Stomach (tissue), 9 donors: Measurements from ENCODE around the gene CAV2. TPM values are rescaled to one million over a fixed set of nuclear protein-coding genes. Genes with fewer than 3 reads are reported as not detected.

Source experiments
- DNase-seq, 2 donors: peaks; one replicate each; pipeline versions ENCODE4 v3.0.0 to v3.0.0-alpha.2; 2013 to 2019
- H3K27ac ChIP-seq, 5 donors: fragments of 200-600 bp in 4 of 5; sonication (generic) in 4 of 5; one replicate each; pipeline ENCODE4 v1.5.1; 2013 to 2019; ENCODE audit warnings: mild to moderate bottlenecking in 1 of 5, moderate library complexity in 1 of 5
- H3K27me3 ChIP-seq, 3 donors: fragments of 200-600 bp; sonication (generic); one replicate each; pipeline ENCODE4 v1.5.1; 2017 to 2019; ENCODE audit warnings: mixed run types in 1 of 3
- H3K36me3 ChIP-seq, 4 donors: fragments of 200-600 bp; sonication (generic); 1 replicate in 3 of 4; 2 replicates in 1 of 4; pipeline ENCODE4 v1.5.1; 2016 to 2019
- H3K4me1 ChIP-seq, 4 donors: fragments of 200-600 bp; sonication (generic); one replicate each; pipeline ENCODE4 v1.5.1; 2016 to 2019
- H3K4me3 ChIP-seq, 4 donors: fragments of 200-600 bp; sonication (generic) in 3 of 4; one replicate each; pipeline ENCODE4 v1.5.1; 2016 to 2019; ENCODE audit warnings: mild to moderate bottlenecking in 1 of 4
- H3K9me3 ChIP-seq, 4 donors: fragments of 200-600 bp; sonication (generic); one replicate each; pipeline ENCODE4 v1.5.1; 2016 to 2019
- EP300 ChIP-seq: sonication (generic); formaldehyde crosslinking; IDR thresholded peaks from one replicate; pipeline ENCODE4 v1.6.1; 2017; ENCODE audit warnings: antibody characterized with exemption
- POLR2A ChIP-seq, 4 donors: fragments of 450-650 bp; IDR thresholded peaks; one replicate each; pipeline ENCODE4 v1.6.1; 2016; ENCODE audit warnings: antibody characterized with exemption in 4 of 4, control low read depth in 2 of 4, mild to moderate bottlenecking in 1 of 4, moderate library complexity in 1 of 4
- POLR2AphosphoS5 ChIP-seq, 3 donors: sonication (generic); formaldehyde crosslinking; IDR thresholded peaks; one replicate each; pipeline ENCODE4 v1.6.1; 2016; ENCODE audit warnings: antibody characterized with exemption in 3 of 3
- WGBS, 5 donors: extraction: QIAGEN DNeasy Blood & Tissue Kit in 3 of 5; methylation state at CpG; one replicate each; pipeline versions ENCODE4 v1.1.5 to v1.1.7; 2013 to 2018; 5-methylcytosine and 5-hydroxymethylcytosine counted together
- intact Hi-C: fragments of 100-400 bp; cut with DNase I; formaldehyde crosslinking; loops from one replicate; pipeline ENCODE4 v1.15.1; 2023; ENCODE audit warnings: low total_unique reads
- polyA plus RNA-seq, 3 donors: library from polyadenylated mRNA; stranded (reverse); fragments of 200-250 nt; gene quantifications; one replicate each; pipeline ENCODE4 v1.2.3, GENCODE V29; 2013
- total RNA-seq, 5 donors: library from RNA; depleted of rRNA; stranded (reverse); fragments of >200 nt; gene quantifications; one replicate each; pipeline versions ENCODE4 v1.1.0 to v1.2.3, GENCODE V29; 2014 to 2016
- TF ChIP-seq, protein P1 (sequence below), 7 experiments: fragments of 450-650 bp in 4 of 7; fragments of 200-600 bp in 3 of 7; sonication (generic) in 3 of 7; IDR thresholded peaks; one replicate each; pipeline ENCODE4 v1.5.1; 2016 to 2019; ENCODE audit warnings: antibody characterized with exemption in 7 of 7, control low read depth in 2 of 7, mild to moderate bottlenecking in 1 of 7
- donor health status: healthy with polysubstance abuse.
- donor health status: Bipolar disorder and iron deficiency.
- donor health status: healthy.

The CAV2 gene
- total and polyA plus RNA-seq, 8 donors: 15.7 to 90.1 (median 27.4) TPM

DNA sequence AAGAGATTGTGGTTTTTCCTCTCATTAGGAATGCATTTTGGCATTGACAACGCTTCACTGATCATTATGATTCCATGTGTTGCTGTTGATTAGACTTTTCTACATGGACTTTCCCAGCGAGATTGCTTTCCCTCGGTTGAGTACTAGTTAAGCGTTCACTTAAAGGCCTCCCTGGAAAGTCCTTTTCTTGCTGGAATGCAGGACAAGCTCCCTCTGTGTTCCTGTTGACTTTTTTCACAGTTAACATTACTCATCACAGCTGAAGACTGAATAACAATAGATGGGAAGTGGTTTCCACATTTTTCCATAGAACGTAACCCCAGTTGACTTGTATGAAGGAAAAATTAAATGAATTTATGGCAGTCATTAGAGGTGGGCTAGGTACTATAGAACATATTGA lies 22.7 kb downstream of the CAV2 start:
- Histone ChIP-seq H3K4me3 (no peak overlapping the region), H3K36me3 (no peaks in the 10 kb centered on the region), H3K4me1 (peaks cover 0 to 28% (median 25%) of the 10 kb centered on the region in 4 donors), H3K27ac (peak overlapping the region in 1 of 5 donors; percentile 30), H3K27me3 (peaks cover 0 to 31% (median 11%) of the 10 kb centered on the region in 3 donors), H3K9me3 (no peaks in the 10 kb centered on the region)
- DNase-seq: peak in 1 of 2 donors; percentile 23
- TF ChIP-seq EP300: no peak
- no peak for TF ChIP-seq POLR2A (IDR thresholded peaks at IDR 0.05)
- TF ChIP-seq, protein P1, sequence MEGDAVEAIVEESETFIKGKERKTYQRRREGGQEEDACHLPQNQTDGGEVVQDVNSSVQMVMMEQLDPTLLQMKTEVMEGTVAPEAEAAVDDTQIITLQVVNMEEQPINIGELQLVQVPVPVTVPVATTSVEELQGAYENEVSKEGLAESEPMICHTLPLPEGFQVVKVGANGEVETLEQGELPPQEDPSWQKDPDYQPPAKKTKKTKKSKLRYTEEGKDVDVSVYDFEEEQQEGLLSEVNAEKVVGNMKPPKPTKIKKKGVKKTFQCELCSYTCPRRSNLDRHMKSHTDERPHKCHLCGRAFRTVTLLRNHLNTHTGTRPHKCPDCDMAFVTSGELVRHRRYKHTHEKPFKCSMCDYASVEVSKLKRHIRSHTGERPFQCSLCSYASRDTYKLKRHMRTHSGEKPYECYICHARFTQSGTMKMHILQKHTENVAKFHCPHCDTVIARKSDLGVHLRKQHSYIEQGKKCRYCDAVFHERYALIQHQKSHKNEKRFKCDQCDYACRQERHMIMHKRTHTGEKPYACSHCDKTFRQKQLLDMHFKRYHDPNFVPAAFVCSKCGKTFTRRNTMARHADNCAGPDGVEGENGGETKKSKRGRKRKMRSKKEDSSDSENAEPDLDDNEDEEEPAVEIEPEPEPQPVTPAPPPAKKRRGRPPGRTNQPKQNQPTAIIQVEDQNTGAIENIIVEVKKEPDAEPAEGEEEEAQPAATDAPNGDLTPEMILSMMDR (IDR thresholded peaks at IDR 0.05): no peak
- no peak for TF ChIP-seq POLR2AphosphoS5 (IDR thresholded peaks at IDR 0.05)
- 68 to 79% (median 70%) methylated on average over 5 of the region's 5 CpGs for WGBS, 5 donors
- intact Hi-C loops: loop anchor here (10.0 kb wide), 1 partner anchor 63 kb away; no protein-coding TSS in a partner anchor

DNA sequence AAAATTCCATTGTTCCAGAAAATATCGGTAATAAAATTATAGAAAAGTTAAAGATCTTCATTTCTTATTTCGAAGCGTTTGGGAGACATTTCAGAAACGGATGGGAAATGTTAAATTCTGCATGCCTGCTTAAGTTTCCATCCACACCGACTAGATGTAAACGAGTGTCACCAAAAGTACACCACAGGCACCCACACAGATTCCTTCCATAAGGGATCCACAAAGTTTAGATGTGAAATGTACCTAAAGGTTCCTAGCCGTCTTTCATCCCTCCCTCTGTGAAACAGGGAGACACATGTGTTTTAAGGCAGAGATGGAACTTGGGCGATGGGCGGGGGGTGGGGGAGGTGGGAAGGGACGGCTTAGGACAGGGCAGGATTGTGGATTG lies 24.7 kb downstream of the CAV2 start:
- intact Hi-C loops: loop anchor here (10.0 kb wide), 1 partner anchor 61 kb away; no protein-coding TSS in a partner anchor
- peaks cover 0 to 31% (median 11%) of the 10 kb centered on the region in 3 donors for H3K27me3 ChIP-seq
- H3K4me1 ChIP-seq: peaks cover 0 to 36% (median 25%) of the 10 kb centered on the region in 4 donors
- H3K27ac ChIP-seq: peak overlapping the region; percentile 87 to 94 (median 90)
- no peaks in the 10 kb centered on the region for H3K36me3 ChIP-seq
- 27 to 46% (median 36%) methylated on average over 10 of the region's 10 CpGs for WGBS, 5 donors
- H3K9me3 ChIP-seq: no peaks in the 10 kb centered on the region
- no peak for DNase-seq
- TF ChIP-seq POLR2A (IDR thresholded peaks at IDR 0.05): no peak
- TF ChIP-seq EP300: no peak
- no peak for TF ChIP-seq POLR2AphosphoS5 (IDR thresholded peaks at IDR 0.05)
- TF ChIP-seq, protein P1 (IDR thresholded peaks at IDR 0.05): no peak
- H3K4me3 ChIP-seq: peak overlapping the region; percentile 69 to 72 (median 70)

DNA sequence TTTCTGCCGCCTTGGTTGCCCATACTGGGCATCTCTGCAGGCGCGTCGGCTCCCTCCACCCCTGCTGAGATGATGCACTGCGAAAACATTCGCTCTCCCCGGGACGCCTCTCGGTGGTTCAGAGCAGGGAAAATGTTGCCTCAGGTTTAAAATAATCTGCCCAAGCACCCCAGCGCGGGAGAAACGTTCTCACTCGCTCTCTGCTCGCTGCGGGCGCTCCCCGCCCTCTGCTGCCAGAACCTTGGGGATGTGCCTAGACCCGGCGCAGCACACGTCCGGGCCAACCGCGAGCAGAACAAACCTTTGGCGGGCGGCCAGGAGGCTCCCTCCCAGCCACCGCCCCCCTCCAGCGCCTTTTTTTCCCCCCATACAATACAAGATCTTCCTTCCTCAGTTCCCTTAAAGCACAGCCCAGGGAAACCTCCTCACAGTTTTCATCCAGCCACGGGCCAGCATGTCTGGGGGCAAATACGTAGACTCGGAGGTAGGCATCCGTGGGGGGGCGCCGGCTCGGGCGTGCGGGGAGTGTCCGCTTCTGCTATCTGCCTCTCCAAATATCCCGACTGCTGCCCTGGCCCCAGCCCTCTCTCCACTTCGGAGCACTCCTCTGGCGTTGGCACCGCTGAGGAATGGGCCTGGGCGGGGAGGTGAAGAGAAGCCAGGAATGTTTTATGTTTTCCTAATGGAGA lies 25.2 kb downstream of the CAV2 start, which contains the start of gene CAV1:
Gene CAV1, plus strand, starts transcription at position 428 of the 689 bp plus-strand sequence. Its CDS starts 27 bp downstream, at position 455.
- intact Hi-C loops: loop anchor here (5.0 to 10.0 kb wide), 2 partner anchors 60 to 262 kb away; no protein-coding TSS in a partner anchor
- Histone ChIP-seq H3K4me3 (peak within 1 kb of the TSS; percentile 69 to 72 (median 70)), H3K4me1 (peaks cover 0 to 40% (median 25%) of the 10 kb centered on the region in 4 donors), H3K9me3 (no peaks in the 10 kb centered on the region), H3K27me3 (peaks cover 0 to 31% (median 11%) of the 10 kb centered on the region in 3 donors), H3K36me3 (no peaks in the 10 kb centered on the region), H3K27ac (peak within 1 kb of the TSS; percentile 87 to 94 (median 90))
- peak; percentile 65 to 91 for DNase-seq
- WGBS, 5 donors: 0 to 1% (median 1%) methylated on average over 41 to 42 of the region's 42 CpGs
- TF ChIP-seq POLR2AphosphoS5 (IDR thresholded peaks at IDR 0.05) (peak; percentile 74 to 88 (median 86)), EP300 (peak; percentile 35), POLR2A (IDR thresholded peaks at IDR 0.05) (peak in 1 of 4 donors; percentile 18)
- TF ChIP-seq, protein P1 (IDR thresholded peaks at IDR 0.05): peak in 1 of 7 experiments; percentile 11

GRCh38 chr7:116525298-116525912 lies 25.9 kb downstream of the CAV2 start:
- H3K4me3 ChIP-seq: peak overlapping the region; percentile 69 to 72 (median 70)
- peaks cover 0 to 47% (median 25%) of the 10 kb centered on the region in 4 donors for H3K4me1 ChIP-seq
- no peaks in the 10 kb centered on the region for H3K36me3 ChIP-seq
- no peak for TF ChIP-seq EP300
- no peak for TF ChIP-seq POLR2A (IDR thresholded peaks at IDR 0.05)
- TF ChIP-seq POLR2AphosphoS5 (IDR thresholded peaks at IDR 0.05): no peak
- TF ChIP-seq, protein P1 (IDR thresholded peaks at IDR 0.05): no peak
- H3K27me3 ChIP-seq: peaks cover 0 to 31% (median 11%) of the 10 kb centered on the region in 3 donors
- DNase-seq: peak; percentile 41 to 58
- peak overlapping the region; percentile 87 to 94 (median 90) for H3K27ac ChIP-seq
- WGBS, 5 donors: 0 to 2% (median 1%) methylated on average over 29 to 36 of the region's 36 CpGs
- intact Hi-C loops: loop anchor here (5.0 to 10.0 kb wide), 2 partner anchors 59 to 263 kb away; no protein-coding TSS in a partner anchor
- no peaks in the 10 kb centered on the region for H3K9me3 ChIP-seq
